GM19025 (cell line): Measurements from ENCODE around the gene FABP7.
A peak's percentile ranks its signal among the peaks of the same experiment; 100 is the strongest.
"Not testable (repeated sequence)": the region's sequence is repeated elsewhere in the genome, so short reads cannot be mapped to it uniquely, and the experiment has no call there.

Source experiments
- ATAC-seq: cut with Tn5 transposase; IDR thresholded peaks from one replicate; pipeline ENCODE4 v1.9.1; 2021; ENCODE audit warnings: mild to moderate bottlenecking, low read depth, moderate library complexity; ENCODE audit not compliant: unreplicated experiment

The FABP7 gene

DNA sequence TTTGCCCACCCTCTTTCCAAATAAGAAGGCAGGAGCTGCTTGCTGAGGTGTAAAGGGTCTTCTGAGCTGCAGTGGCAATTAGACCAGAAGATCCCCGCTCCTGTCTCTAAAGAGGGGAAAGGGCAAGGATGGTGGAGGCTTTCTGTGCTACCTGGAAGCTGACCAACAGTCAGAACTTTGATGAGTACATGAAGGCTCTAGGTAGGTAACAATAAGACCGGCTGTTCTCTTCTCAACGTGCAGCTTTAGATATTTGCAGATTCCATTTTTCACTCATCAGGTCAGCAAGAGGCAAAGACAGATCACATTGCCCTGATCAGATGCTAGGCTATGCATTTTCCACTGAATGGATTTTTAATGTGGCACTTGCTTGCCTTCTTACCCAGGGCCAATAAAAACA is at the start of gene FABP7:
TSS of gene FABP7 (plus strand) at position 50 of the 400 bp plus-strand sequence. CDS start at position 129, 79 bp downstream.
- ATAC-seq = no peak

DNA sequence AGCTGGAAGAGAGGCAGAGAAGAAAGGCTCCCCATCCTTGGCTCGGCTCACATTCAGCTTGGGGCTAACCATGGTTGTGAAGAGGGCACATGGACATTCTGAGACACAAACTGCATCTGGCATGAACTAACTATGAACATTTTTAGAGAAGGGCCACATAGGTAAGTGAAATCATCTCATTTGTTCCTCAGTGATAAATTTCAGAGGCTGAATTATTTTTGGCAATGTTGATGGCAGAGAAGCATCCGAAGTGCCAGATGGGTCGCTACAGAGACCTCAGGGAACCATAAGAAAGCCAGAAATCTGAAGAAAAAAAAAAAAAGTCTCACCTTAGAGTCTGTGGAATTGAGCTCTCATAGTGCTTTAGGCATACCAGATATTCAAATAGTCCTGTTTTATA is 49.2 kb upstream of the FABP7 start:
- no peak for ATAC-seq

DNA sequence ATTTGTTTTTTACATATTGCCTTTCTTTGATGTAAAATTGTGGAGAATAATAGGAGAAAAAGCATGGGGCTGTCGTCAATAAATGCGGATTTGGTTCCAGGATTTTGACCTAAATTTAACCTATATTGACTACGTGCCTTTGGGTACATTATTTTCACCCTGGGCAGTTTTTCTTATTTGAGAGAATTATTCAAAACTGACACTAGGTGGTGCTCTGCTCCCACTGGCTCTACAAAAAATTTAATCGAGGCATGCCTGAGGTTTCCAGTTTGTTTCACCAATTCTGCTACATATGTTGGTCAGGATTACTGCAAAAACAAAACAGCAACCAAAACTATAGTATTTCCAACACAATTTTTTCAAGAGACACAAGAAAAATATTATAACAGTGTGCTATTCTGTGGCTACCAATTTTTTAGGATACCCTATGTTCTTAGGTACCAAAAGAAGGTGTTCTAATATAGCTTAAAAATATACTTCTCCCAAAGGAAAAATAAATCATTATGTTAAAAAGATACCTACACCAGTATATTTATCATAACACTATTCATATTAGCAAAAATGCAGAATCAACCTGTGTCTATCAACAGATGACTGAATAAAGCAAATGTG is 48.6 kb upstream of the FABP7 start:
- no peak for ATAC-seq

DNA sequence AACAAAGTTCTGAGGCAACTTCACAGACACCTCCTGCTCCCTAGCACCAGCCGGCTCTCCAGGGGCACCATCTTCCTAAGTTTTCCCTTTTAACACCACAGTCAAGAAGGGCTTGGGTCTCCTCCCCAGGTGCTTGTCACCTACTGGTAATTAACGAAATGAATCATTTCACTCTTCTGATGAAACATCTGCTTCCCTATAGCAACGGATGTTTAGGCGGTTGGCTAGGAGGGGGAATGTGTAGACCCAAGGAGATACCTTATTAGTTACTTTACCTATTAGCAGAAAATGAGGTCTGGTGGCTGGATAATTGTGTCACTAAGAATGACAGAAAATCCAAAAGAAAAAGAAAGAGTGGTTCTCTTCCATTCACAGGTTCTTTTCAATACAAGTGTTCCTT is 46.3 kb upstream of the FABP7 start:
- ATAC-seq = no peak

DNA sequence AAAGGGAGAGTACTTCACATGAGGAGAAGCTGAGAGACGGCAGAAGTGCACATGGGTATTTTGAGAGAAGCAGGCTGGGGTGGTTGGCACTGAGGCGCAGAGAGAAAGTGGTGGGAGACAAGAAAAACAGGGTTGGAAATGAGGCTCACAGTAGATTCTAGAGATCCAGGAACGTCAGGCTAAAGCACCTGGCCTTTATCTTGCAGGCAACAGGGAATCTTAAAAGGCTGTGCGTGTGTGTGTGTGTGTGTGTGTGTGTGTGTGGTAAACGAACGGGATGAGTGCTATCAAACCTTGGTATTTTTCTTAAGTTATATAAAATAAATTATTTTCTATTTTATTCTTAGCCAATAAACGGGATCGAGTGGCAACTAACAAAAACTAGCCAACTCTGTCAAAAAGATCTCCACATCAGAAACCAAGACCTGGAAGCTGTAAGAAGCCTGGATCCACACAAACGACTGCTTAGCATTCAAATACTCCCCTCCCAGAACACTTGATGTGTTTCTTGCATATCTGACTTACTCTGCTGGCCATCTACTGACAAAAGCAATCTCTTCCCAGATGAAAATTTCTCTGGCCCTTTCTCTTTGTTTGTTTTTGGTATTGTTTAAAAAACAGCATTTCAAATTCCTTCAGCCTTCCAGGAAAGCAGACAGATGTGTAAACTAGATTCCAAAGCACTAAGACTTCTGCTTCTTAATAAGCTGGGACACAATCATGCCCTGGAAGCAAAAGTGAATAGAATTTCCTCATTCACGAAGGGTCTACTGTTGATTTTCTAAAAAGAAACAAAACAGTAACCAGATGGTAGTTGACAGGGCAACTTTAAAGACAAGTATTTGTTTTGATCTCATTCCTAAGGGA is 44.8 kb upstream of the FABP7 start:
- ATAC-seq = no peak

DNA sequence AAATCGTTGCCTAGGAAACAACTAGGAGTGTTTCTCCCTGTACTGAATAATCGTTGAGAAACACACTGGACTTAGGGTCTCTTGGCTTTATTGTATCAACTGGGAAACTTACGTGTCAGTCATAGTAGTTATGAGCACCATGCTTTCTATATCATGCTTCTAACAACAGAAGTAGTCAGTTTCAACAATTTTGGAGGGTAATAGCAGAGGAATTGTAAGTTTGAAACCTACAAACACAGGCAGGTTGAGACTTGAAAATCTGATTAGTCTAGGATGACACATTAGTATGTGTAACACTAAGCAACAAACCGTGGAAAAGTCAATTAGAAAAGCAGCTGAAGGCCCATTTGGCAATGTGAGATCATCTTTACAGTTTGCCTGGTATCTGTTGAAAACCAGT is 43.9 kb upstream of the FABP7 start:
- no peak for ATAC-seq

DNA sequence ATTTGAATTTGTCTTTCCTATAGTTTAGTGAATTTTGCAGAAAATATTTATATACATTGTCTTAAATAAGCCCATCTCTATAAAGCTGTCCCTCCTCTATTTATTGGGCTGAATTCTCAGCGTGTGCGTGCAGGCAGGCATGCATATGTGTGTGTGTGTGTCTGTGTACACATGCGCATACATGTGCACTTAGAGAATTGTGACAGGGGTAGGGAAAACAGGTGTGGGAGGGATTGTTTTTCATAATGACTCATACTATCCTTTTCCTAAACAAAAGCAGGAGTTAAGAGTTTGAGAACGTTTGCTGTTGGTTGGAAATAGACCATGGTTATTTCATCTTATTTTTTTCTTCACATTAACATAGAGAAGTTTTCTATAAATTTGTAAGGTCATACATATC is 43.4 kb upstream of the FABP7 start:
- ATAC-seq = no peak

DNA sequence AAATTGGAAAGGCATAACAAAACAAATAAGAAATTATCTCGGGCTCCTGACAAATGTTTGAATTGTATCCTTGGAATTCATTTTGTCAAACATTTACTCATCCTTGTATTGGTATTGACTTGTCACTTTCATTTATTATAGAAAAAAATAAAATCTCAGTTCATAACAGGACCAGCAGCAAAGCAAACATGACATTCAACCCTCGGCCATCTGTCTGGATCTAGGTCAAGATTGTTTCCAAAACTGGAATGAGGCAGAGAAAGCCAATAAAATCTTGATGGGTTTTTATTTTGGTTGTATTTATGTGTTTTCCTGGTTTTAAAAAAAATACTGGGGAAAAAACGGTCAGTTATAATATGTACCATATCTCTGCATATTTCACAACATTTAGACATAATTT is 42.9 kb upstream of the FABP7 start:
- no peak for ATAC-seq

DNA sequence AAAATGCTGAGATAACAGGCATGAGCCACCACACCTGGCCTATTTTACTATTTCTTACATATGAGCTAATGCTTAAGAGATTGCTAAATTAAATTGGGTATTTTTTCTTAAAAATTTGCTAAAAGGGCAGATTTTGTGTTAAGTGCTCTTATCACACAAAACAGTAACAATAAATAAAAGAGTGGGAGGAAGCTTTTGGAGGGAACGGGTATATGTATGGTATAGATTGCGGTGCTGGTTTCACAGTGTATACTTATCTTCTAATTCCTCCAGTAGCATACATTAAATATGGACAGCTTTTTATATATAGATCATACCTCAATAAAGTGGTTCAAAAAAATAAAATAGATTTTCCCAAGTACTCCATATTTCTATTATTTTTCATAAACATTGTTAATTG is 39.4 kb upstream of the FABP7 start:
- ATAC-seq = no peak

DNA sequence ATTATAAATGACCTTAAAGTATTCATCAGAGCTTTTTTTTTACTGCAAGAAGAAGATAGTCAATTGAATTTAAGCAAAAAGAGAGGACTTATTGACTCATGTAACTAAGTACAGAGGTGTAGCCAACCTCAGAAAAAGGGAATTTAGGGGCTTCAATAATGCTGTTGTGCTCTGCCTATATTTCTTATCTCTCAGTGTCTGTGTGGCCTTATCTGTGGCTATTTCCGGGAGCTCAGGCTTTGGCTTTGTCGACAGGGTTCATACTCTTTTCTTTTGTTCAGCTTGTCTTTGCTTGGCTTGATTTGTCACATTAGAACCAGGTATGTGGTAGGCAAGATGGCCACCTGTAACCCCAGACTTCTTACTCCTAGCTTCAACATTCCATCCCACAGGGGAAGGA is 38.6 kb upstream of the FABP7 start:
- ATAC-seq = no peak

DNA sequence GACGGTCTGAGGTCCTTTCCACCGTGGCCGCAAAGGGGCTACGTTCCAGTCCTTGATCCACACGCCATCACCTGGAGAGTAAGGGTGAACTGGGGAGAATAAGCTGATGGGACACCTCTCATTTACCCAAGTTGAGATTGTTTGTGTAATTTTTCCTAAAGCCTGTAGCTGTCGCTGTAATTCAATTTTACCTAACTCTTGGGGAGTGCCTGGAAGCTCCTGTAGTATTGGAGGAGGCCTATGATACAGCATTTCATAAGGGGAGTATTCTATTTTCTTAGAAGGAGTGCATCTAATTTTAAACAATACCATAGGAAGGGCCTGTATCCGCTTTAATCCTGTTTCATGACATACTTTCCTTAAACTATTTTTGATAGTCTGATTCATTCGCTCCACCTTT is 35.3 kb upstream of the FABP7 start:
- not testable (repeated sequence) for ATAC-seq

DNA sequence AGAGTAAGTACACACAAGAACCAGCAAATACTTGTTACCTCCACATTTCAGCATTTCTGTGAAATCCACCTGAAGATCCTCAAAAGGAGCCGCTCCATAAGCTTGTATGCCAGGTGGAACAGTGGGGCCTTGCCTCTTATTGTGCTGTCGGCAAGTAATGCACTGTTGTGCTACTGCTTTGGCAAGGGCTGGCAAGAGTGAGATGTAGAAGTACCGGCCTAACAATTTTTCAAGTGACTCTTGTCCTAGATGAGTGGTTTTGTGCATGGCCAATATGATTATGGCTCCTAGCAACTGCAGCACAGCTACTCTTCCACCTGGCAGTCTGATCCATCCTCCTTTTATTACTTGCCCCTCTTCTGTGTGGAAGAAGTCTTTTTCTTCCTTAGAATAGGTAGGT is 34.7 kb upstream of the FABP7 start:
- ATAC-seq = not testable (repeated sequence)

DNA sequence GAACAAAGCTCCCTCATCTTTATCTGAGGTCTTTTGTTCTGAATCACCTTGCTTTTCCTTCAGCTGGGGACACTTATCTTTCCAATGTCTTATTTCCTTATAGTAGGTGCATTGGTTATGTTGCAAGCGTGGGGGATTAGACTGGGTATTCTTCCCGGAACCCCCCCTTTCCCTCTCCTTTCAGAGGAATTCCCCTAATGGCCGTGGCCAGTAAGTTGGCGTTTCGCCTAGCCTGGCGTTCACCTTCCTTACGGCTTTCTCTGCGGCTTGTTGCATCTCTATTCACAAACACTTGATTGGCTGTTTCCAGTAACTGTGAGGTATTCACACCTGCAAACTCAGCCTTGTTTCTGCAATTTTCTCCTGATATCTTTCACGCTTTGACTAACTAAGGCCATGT is 32.8 kb upstream of the FABP7 start:
- ATAC-seq = no peak

DNA sequence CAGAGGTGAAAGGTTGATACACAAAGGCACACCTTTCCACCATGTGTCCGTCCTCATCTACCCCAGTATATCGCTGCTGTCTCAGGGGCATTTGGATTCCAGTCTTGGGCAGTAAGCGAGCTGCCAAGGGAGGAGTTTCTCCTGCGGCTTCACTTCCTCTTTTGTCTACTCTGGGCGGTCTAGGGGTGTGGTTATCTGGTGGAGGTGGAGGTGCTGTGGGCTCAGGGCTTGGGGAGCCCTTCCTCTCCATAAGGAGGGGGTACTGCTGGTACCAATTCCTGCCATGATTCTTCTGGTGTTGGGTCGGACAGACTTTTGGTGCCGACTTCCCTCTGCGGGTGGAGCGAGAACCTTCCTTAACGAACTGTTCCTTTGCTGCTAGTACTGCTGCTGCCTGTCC is 31.9 kb upstream of the FABP7 start:
- ATAC-seq = no peak

DNA sequence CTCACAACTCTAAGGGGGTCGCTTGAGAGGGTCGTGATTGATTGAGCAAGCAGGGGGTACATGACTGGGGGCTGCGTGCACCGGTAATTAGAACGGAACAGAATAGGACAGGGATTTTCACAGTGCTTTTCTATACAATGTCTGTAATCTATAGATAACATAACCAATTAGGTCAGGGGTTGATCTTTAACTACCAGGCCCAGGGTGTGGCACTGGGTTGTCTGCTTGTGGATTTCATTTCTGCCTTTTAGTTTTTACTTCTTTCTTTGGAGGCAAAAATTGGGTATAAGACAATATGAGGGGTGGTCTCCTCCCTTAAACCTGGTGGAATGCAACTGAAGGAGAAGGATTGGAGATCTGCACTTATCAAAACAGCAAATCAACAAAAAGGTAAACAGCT is 30.6 kb upstream of the FABP7 start:
- not testable (repeated sequence) for ATAC-seq

DNA sequence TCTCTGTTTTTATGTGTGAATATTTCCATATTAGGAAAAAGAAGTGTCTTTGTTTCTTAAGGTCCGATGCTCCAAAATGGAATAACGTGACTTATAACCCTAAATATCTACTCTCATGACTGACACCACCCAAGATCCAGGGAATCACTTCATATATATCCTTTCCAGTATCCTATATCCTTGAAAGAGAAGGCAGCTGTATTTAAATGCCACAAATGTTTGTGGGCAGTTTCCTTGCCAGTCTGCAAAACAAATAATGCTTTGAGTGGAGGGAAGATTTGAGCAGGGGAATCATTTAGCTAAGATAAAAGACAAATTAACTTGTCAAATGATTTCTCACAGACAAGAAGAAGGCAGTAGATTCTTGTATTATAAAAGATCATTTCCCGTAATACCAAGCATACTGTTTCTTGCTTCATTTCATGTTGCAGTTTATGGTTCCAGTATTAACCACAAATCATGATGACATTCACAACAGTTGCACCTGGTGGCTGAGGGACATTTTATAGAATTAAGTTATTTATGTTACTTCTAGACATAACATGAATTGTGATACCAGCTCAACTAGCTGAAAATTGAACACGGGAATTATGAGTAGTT is 30.0 kb upstream of the FABP7 start:
- ATAC-seq = no peak

DNA sequence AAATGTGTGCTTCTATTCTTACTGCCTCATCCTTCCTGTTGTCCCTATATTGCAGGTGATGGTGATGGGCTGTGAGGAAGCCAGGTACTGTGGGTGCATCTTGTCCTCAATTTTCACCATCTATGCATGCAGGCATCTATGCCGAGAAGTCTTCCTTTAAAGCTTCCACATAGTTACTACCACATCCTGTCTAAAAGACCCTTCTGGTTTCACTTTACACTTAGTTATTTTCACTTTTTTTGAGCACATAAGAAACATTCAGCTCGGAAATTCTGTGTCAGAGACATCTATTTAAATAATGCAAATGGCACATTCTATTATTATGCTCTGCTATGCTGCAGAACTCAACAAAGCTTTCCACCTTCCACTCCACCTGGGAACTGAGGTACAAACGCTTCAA is 28.2 kb upstream of the FABP7 start:
- ATAC-seq = peak; percentile 78

DNA sequence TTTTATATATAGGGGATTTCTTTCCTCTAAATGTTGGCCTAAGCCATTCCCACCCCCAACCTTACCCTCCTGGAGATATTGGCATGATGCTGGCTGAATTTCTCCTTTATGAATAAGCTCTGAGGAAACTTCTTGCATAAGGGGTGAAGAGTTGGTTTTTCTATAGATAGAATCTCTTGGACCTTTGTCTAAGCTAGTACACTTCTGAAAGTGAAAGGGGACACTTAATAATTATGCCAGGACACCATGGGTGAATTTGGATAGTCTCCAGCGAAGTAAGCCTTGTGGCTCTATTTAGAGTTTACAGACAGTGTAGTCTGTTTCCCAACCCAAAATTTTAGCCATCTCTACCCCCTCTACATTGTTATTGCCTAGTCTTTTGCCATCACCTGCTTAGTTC is 27.1 kb upstream of the FABP7 start:
- ATAC-seq = no peak

DNA sequence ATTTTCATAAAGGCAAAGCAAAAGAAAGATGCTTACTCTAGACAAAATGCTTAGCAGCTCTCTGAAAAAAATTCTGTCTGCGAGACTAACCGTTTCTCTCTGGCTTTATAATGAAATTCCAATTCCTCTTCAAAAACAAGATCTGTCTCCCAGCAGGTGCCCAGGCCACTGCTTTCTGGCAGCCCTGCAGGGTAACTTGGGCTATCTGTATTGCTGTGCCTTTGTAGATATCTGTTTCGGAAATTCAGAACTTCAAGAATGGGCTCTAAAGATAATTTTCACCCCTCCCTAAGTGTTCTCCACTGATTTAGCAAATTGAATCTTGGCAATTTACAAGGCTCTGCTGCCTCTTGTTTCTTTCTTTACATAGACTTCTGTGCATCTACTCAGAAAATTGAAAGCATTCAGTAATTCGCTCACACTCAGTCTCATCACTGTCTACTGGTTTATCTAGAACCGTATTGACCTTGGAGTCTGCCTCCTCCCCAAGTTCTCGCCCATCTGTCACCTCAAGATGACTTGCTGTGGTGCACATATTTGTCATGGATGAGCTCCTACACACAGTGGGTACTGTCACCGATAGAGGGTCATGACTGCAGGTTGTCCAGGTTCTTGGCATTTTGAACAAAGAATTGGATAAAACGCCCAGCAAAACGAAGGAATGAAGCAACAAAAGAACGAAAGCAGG is 26.4 kb upstream of the FABP7 start:
- no peak for ATAC-seq

DNA sequence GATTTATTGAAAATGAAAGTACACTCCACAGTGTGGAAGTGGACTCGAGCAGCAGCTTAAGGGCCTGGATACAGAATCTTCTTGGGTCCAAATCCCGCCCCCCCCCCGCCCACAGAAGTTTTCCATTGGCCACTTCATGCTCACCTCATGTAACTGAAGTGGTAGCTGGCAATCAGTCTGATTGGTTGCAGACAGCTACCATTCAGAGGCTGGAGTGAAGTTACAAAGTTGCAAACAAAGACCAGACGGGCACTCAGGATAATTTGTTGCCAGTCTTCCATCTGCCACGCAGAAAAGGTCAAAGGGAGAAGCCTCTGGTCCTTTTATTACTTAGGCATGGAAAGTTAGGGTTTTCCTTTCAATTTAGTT is 25.8 kb upstream of the FABP7 start:
- no peak for ATAC-seq

DNA sequence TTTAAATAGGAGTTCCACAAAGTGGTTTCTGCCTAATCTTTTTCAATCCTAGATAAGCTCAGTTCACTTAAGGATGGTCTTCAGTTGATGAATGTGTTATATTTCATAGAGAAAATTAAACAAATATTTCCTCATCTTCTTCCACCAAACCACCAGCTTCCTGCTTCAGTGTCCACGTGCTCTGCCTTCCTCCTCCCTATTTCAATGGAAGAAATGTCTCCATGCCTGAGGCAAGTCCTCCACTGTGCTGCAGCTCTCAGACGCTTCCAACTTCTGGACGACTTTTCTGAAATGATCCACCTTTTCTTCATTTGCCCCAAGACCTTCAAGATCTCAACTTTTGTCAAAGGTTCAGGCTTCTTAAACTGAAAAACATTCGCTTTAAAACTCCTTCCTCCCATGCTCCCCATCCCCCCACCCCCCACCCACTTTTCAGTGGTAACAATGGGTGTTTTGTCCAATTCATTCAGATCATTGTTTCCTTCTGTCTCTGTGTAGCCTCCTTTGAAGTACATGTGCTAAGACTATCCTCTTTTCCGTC is 25.3 kb upstream of the FABP7 start:
- no peak for ATAC-seq
